ENCODE results near the gene RHOJ. TPM values are rescaled to one million over a fixed set of nuclear protein-coding genes. Genes with fewer than 3 reads are reported as not detected.
A peak's percentile ranks its signal among the peaks of the same experiment; 100 is the strongest.
"Not testable (repeated sequence)": the region's sequence is repeated elsewhere in the genome, so short reads cannot be mapped to it uniquely, and the experiment has no call there.

RHOJ gene
- total RNA-seq, 1 donor from 2014 or later = 1.8 TPM

DNA sequence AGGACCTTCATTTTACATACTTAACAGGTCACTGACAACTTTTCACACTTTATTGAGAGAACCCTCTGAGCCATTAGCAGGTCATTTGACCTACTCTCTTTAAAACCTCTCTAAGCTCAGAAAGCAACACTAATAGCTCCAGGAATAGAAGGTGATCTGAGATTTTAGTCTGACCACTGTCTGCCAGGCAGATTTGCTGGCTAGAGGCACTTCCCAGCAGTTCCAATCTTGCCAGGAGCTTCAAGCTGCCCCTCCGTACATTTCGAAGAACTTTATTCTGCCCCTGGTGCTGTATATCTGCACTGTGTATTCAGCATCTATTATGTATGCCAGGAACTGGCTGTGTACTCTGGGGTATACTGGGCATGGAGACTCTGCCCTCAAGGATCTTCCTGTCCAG lies 58.2 kb downstream of the RHOJ start:
- DNase-seq (ENCODE audit: low spot score) (no peak), ATAC-seq (no peak)

DNA sequence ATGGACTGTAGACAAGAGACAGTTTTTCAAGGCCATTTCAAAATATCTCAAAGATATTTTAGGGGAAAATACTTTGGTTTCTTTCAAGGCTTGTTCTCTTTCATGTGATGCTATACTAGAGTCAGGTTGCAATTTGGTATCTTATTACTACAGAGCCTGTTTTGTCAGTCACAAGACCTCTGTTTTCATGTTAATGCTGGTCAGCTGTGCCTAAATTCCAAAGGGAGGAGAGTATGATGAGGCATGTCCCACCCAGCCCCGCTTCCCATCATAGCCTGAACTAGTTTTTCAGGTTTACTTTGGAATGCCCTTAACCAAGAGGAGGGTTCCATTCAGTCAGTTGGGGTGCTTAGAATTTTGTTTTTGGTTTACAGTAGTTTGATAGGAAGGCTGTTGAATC lies 61.9 kb downstream of the RHOJ start:
- no peak for DNase-seq (ENCODE audit: low spot score)

DNA sequence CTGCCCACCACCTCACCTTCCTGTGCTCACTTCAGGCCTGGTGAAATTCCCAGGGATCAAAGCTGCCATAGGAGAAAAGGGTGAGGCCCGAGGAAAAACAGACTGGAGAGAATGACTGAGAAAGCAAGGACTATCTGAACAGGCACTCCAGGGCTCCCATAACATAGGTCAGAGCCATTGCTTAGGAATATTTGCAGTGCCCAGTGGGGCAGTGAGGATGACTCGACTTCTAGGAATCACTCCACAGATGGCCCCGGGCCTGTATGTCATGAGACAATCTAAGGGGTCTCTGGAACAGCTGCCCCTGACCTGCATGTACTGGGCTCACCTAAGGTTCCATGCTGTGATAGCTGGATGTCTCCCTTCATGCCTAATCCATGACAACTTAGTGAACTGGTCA lies 62.9 kb downstream of the RHOJ start:
- DNase-seq (ENCODE audit: low spot score) (no peak), ATAC-seq (no peak)

More for the DNA sequence above, 61.9 kb downstream of the RHOJ start:
- no peak for ATAC-seq

DNA sequence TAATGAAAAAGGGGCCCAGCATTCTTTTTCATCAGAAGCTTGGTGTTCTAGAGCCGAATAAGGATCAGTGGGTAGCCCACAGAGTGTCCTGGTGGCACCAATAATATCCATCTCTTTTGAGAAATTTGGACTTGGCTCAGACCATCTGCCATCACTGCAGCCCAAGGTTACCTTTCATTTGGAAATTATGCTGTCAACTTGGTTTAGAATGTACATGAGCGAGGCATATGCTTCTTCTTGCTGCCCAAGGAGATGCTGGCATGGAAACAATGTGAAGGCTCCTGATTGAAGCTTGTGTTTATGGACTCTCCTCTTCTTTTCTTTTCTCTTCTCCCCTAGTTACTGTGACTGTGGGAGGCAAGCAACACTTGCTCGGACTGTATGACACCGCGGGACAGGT lies 64.5 kb downstream of the RHOJ start:
- no peak for ATAC-seq
- no peak for DNase-seq (ENCODE audit: low spot score)

DNA sequence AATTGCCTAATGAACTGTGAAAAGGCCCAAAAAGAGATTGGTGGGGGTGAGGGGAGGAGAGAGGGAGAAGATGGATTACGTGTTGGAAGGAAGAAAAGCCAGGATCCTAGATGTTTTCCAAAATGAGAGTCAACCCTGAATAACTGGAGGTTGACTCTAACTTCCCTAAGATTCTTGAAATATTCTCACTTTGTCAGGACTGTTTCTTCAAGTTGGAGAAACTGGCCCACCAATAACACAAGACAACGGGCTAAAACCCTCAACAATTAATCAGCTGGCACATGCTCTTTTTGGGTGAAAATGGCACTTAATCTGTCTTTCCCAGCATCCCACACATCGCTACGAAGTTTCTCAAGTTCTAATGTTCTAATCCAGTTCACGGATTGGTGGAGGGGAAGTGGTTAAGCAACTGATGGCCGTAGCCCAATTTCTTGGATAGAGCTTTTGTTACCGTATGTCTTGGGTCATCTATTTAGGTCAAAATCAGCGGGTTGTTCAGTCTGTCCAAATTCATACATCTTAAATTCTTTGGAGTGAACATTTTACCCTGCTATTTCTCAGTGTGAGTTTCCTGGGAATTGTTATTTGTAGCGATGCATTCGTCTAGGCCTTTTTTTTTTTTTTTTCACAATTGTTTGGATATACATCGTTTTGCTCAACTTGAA lies 65.5 kb downstream of the RHOJ start:
- ATAC-seq = no peak
- no peak for DNase-seq (ENCODE audit: low spot score)

DNA sequence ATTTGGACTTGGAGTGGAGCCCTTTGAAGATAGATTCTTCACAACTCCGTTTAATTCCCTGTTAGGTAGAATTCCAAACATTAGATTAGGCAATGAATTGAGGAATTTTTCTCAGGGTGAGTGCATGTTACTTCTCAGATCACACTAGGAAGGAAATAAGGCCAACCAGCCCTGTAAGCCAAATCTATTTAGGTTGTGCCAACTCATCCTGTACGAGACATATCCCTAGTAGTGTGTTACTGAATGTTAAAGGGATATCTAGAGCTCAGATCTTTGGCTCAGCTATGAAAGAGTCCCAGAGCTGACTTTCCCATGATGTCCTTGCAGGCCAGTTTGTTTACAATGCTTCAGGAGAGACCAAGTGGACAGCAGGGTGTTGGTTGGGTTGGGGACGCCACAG lies 68.9 kb downstream of the RHOJ start:
- ATAC-seq (no peak), DNase-seq (ENCODE audit: low spot score) (no peak)

DNA sequence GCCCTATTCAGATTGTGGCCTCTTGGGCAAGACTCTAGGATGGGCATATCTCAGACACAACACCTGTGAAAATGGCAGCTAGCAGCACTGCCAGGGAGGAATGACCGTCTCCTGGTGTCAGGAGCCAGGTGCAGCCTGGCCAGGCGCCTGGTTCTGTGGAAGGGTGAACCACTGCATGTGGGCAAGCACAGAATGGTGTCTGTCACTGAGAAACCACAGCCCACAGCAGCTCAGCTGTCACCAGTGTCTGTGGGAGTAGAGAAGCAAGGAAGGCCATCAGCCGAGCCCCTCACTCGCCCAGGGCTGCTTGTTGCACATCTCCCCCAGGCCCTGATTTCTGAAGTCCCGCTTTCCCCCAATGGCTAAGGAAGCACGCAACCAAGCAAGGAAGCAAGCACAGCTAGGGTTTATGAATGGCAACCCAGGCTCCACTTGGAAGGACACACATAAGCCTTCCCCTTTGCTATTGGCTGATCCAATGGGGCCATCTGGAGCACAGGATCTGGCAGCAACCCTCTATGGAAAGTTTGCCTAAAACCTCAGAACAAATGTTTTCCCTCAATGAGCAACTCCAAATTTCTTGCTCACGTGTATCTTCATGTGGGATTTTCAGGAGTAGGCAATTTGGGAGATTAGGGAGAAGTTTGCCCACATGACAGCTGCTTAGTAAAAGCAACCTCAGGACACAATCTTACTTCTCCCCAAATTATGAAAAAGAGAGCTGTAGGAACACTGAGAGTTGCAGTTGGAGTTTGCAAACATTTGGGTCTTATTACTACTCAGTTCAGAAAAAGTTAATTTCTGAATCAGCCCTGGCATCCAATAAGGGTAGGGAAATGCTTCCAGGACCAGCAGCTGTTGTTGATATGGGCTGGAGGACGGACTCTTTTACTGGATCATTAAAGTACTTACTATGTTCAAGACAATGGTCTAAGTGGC lies 69.7 kb downstream of the RHOJ start:
- ATAC-seq = no peak
- DNase-seq (ENCODE audit: low spot score) = no peak

DNA sequence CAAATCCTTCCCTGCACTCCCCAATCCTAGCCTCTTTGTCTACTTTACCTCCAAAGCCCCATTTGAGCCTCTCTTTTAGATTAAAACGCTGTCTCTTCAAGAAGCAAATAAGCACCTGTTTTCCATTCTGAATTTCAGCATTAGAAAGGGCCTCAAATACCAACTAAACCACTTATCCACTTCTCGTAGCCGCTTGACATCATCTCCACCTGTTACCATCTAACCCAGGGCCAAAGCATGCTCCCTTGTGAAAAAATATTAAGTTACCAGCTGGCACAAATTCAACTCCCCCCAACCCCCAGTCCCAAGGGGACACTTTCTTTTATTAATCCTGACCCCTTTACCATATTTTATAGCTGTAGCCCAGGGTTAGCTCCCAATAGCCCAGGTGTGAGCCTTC lies 71.4 kb downstream of the RHOJ start:
- no peak for DNase-seq (ENCODE audit: low spot score)
- ATAC-seq = no peak

DNA sequence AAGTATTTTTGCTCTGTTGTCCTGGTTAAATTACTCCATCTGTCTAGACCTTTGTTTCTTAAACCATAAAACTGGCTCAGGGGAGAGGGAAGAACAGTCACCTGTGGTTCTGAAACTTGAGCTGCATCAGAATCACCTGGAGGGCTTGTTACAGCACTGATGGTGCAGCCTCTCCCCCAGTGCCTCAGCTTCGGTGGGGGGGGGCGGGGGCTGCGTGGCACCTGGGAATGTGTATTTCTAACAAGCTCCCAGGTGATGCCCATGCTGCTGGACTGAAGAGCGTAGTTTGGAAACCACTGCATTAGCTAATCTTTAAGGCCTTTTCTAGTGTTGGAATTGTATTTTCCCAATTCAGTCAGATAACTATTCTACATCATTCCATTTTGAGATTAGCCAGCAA lies 71.8 kb downstream of the RHOJ start:
- DNase-seq (ENCODE audit: low spot score) (no peak), ATAC-seq (no peak)

DNA sequence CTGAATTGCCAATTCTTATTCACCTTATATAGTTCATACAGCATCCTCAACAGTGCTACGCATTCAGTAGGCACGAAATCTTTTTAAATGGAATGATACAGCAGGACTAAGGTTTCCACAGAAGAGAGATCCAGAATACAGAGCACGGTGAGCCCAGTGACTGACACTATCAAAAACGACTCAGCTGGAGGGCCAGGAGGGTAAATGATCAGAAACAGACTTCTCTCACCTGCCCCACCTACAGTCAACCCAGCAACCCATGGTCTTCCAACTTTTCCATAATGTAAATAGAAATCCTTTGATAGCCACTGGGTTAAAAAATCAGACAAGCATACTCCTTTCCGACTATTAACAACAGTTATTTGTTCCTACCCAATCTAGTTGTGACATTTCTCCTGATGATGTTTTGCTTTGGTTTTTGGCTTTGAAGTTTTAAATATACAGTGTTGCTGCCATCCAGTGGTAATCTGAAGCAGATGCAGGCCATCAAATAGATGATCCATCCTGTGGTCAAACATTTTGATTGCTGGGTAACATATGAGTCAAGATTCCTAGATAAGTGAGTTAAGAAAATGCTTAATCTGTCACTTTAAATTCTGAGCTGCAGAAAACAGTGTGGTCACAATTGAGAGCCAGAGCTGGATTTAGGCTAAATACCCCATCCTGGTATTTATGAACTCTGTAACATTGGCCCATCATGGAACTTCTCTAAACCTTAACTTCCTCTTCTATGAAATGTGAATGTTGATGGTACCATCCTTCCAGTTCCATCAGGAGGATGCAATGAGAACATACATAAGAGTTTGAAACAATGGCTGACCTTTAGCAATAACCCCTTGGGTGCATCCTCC lies 72.5 kb downstream of the RHOJ start:
- ATAC-seq (peak; percentile 91), DNase-seq (ENCODE audit: low spot score) (no peak)

DNA sequence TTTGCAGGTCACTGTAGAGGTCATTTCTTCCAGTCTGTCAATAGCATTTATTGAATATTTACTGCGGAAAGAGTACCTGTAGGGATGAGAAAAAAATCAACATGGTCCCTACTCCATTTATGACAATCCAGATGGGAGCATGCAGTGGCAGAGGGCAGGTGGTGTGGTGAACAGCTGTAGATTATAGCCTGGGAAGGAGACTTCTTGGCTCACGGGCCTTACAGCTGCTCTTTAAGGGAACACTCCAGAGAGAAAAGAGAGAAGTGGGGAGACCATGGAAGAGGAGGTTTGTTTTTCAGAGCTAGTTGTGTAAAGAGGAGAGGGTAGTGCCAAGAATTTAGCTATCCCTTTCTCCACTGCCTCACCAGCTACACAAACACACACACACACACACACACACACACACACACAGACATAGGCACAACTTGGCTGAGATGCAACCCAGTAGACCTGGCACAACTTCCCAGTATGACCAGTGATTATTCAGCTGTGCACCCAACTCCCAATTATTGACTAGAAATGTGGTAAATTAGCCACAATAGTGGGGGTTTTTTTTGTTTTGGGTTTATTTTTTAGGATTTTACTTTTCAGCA lies 73.4 kb downstream of the RHOJ start:
- DNase-seq (ENCODE audit: low spot score) (no peak), ATAC-seq (peak; percentile 33)

DNA sequence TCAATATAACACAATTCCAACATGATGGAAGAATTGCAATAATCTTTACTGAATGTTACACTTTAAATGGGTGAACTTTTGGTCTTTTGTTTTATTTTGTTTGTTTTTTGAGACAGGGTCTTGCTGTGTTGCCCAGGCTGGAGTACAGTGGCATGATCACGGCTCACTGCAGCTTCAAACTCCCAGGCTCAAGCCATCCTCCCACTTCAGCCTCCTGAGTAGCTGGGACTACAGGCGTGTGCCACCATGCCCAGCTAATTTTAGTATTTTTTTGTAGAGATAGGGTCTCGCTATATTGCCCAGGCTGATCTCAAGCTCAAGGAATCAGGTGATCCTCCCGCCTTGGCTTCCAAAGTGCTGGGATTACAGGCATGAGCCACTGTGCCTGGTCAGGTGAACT lies 75.7 kb downstream of the RHOJ start:
- ATAC-seq; DNase-seq (ENCODE audit: low spot score): not testable (repeated sequence)

DNA sequence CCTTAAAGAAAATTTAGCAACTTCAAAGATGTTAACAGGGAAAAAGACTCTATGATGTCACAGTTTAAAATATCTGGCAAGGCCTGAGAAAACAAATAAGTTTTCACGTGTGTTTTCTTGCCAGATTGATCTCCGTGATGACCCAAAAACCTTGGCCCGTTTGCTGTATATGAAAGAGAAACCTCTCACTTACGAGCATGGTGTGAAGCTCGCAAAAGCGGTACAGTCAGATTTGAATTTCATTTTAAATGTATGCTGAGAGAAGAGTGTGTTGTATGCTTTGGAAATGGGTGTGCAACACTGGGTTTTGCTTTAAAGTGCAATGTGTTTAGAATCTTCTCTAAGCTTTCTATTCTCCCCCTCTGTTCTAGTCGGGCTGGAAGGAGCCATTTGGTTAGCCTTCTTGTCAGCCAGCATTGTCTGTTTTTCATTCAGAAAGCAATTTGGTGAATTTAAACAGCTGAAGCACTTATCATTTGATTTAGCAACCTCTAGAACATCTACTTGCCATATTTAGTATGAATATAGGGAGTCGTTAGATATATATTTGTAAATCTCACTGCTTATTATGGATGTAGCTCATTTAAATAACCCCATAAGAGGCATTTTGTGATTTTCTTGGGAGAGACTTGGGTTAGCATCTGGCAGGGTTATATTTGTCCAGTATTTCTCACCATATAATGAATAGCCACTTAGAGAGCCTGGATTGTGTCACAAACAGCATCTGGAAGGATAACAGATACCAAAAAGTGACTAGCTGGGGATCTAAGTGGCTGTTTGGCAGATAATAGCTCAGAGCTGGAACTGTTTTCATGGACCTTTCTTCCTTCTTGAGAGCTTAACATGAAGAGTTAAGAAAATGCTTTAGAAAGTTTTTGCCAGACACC lies 79.0 kb downstream of the RHOJ start:
- DNase-seq (ENCODE audit: low spot score) (no peak), ATAC-seq (no peak)

DNA sequence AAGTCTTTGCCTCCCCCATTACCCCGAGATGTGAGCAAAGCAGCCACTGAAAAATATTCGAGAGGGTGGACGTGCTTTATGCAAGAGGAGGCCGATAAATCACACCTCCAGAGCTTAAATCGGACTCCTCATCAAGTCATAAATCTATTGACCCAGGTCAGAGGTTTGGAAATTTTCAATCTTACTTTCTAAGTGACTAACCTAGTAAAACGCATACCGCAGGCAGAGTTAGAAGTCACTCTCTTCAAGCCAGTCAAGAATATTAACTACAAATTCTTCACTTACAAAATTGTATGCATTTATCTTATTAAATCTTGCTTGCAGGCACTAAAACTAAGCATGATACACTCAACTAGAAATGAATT lies 79.6 kb downstream of the RHOJ start:
- ATAC-seq (no peak), DNase-seq (ENCODE audit: low spot score) (no peak)

DNA sequence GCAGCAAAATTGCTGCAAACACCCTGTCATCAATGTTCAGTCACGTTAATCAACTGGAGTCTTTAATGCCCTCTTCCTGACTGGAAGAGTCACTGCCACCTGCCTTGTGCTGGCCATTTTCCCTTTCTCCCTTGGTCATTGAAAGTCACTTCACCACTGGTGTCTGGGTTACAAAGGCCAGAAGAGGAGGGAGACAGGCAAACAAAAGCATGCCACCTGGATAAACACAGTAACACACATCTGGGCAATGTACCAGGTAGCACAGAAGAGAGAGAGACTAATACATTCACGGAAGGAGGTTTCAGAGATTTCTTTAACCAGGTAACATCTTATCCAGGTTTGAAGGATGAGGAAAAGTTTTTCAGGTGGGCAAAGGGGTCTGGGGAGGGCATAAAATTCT lies 81.8 kb downstream of the RHOJ start:
- no peak for DNase-seq (ENCODE audit: low spot score)
- peak; percentile 66 for ATAC-seq

DNA sequence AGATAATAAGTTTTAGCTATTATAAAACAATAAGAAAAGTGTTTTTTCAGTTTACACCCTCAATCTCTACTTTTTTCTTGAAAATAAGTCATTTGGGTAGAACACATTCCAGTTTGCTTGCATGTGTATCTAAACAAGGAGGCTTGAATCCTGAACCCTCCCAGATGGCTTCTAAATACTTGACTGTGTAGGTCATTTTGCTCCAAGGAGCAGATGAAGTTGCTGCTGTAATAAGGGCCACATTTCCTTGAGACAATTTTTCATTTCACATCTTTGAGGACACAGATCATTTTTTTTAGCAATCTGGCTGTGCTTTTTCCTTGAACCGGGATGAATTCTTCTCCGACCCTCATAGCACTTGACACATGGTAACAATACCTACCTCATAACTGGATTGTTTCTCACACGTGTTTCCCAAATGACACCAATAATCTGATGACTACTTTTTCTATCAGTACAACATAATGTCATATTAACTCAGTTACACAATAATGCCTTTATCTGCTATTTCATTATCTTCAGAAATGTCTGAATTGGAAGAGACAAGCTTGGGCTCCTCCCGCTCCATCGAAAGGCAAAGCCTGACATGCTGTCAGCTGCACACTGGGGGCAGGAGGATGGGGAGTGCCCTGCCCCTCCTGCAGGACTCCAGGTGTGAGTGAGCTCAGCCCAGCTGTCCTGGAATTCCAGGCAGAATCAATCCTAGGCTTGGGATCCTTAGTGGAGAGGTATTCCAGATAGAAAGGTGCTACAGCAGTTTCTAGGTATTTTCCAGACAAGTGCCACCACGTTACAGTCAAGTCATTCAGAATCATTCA lies 83.6 kb downstream of the RHOJ start:
- no peak for ATAC-seq
- DNase-seq (ENCODE audit: low spot score) = no peak

DNA sequence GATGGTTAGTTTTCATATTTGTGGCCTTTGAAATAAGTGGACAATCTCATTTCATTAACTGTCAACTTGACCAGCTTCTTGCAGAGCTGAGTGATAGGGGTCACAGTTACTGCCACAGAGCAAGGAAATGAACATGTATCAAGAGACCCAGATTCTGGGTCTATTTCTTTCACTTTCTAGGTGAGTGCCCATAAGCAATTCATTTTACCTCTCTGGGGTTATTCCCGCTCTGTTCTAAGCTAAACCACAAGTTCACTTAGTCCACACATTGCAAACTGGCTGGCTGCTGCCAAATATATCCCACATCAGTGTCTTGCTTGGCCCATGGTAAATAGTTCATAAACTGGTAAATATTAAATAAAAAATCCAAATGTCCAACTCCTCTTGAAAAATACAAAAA lies 84.6 kb downstream of the RHOJ start:
- DNase-seq (ENCODE audit: low spot score) (no peak), ATAC-seq (no peak)

DNA sequence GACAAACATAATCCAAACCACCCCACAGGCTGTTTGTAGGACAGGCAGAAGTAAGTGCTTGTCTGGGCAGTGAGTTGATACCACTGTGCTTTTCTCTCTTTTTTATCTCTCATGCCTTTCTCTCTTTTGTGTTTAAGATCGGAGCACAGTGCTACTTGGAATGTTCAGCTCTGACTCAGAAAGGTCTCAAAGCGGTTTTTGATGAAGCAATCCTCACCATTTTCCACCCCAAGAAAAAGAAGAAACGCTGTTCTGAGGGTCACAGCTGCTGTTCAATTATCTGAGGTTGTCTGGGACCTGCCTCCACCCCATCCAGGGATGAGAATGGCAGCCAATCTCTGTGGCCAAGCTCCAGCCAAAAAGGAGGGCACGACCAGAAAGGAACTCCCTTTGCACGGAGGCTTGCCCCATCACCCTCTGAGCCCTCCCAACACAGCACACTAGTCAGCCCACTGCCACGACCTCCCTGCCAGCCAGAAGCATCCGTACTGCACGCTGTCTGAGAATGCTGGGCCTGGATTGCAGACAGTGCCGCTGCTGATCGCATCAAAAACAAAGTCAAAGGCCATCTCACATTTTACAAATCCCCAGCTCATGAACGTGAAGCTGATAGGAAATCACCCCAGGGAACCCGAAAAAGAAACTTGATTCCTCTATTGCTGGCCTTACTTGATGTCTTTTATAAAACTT lies 86.6 kb downstream of the RHOJ start:
- no peak for ATAC-seq

DNA sequence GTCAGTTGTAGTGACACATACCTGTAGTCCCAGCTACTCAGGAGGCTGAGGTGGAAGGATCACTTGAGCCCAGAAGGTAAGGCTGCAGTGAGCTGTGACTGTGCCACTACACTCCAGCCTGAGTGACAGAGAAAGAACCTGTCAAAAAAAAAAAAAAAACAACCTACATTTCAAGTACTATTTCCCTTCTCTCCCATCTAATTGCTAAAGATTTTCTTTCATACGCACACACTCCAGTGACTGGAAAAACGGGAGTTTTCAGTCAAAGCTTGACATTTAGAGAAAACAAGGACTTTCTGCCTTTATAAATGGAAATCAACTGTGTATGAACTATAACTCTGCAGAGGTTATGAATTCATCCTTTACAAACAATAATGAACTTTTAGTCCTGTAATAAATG lies 88.6 kb downstream of the RHOJ start:
- ATAC-seq (no peak), DNase-seq (ENCODE audit: low spot score) (no peak)

More for the DNA sequence above, 86.6 kb downstream of the RHOJ start:
- no peak for DNase-seq (ENCODE audit: low spot score)
